Left renal cortex interstitium (tissue), 4 donors: ENCODE results near the gene UTP15. TPM values are rescaled to one million over a fixed set of nuclear protein-coding genes. Genes with fewer than 3 reads are reported as not detected.
A peak's percentile ranks its signal among the peaks of the same experiment; 100 is the strongest.

Experiments
- DNase-seq, 4 donors: peaks; one replicate each; pipeline ENCODE4 v3.0.0-alpha.2; 2013; ENCODE audit warnings: low read depth in 4 of 4, low spot score in 2 of 4, missing footprints in 1 of 4
- polyA plus RNA-seq, 4 donors: library from polyadenylated mRNA; unstranded; fragments of 120-200 nt; gene quantifications; one replicate each; pipeline ENCODE4 v1.2.1, GENCODE V29; 2013; ENCODE audit not compliant: insufficient read length in 4 of 4

The UTP15 gene
- polyA plus RNA-seq, 4 donors: 12.6 to 19.9 (median 17.3) TPM

DNA sequence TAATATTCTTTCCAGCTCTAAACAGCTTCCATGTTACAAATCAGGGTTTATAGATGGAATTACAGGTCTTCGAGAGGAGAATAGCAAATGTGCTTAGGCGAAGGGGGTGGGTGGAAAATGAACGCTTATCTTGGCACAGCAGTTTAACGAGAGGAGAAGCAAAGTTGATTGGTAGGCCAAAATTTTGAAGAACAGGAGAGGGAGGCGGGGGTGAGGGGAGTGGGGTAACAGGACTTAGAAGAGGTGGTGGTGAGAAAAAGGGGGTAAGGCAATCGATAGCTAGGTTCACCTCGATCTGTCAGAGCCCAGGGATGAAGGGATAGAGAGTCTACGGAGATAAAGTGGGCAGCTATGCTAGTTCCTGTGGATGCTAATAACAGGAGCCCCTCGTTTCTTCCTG is 868 bp upstream of the UTP15 start:
- DNase-seq: no peak

DNA sequence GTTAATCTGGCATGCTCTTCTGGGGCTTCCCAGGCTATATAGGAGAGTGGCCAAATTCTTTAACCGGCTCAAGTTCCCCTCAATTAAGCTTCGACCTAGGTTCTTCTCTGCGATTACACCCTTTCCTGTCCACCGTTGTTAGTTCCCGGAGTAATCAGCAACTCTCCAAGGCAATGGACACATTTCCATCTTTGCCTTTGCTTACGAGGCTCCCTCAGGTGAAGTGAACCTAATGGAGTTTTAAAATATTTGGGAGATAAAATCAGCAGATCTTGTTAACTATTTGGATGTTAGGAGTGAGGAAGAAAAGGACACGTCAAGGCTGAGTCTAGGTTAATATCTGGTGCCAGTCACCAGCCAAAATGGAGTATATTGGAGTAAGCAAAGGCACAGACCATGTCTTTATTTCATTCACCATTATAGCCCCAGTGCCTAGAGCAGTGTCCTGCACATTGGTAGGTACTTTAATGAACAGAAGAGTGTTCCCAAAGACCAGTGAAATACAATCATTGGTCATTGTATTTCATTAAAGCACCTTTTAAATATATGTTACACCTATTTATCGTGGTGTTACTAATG is 515 bp downstream of the UTP15 start:
- DNase-seq: no peak

DNA sequence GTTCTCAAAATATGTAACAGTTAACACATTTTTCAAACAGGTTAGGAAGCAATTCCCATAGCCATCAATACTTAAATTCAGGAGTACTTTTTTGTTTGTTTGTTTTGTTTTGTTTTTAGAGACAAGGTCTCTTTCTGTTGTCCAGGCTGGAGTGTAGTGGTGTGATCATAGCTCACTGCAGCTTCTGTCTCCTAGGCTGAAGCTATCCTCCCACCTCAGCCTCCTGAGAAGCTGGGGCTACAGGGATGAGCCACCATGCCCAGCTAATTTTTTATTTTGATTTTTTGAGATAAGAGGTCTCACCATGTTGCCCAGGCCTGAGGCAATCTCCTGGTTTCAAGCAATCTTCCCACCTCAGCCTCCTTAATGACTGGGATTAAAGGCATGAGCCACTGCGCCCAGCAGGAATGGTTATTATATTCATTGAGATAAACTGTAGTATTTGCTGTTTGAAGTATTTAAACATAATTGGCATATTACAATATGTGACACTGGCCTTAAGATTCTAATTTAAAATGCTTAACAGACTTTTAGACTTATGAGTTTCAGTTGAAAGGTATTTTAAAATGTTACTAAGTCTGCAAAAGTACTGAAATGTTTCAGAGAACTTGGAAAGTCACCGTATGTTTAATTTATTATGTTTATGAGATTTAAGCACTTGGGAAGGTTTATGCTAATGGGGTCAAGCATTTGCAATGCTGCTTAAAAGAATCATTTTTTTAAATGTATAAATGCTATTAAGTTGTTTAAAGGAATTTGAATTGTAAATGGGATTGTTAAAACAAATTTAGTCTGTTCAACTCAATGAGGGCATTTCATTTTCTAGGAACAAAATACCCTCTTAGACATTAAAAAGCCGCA is 17.0 kb downstream of the UTP15 start:
- DNase-seq: no peak

DNA sequence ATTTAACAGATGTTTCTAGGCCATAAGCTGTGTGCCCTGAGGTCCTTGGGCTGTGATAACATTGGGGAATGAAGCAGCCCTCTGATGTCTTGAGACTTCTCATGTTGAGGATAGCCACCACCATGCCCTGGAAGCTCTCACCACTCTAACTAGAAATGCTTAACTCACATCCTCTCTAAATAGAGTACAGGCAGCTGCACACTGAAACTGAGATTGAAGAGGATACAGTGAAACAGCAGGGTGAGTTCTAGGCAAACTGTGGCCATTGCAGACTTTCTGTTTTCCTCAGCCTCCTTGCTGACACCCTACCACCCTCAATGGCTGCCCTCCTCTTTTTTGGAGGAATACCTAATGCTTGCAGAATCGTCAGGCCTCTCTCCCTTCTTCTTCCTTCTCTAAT is 22.4 kb downstream of the UTP15 start:
- DNase-seq: no peak

DNA sequence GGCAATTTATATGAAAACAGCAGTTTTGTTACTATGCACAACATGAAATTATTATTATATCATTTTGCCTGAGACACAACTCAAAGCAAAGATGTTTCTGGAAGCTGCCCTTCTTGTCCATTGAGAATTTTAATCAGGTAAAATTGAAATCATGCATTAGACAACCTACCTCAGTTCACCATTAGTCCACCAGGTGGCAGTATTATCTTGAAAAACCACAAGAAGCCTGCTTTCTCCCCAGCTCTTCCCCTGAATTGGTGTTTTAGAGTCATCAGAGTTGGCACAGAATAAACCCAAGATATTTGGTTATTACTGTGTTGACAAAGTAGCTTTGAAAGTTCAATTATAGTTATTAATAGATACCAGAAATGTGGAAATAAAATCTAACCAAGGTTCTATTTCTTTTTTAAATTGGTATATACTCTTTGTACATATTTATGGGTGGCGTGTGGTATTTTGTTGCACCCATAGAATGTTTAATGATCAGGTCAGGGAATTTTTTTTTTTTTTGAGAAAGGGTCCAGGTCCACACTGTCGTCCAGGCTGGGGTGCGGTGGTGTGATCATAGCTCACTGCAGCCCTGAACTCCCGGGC is 25.7 kb downstream of the UTP15 start:
- DNase-seq: peak; percentile 21 to 63 (median 53)

DNA sequence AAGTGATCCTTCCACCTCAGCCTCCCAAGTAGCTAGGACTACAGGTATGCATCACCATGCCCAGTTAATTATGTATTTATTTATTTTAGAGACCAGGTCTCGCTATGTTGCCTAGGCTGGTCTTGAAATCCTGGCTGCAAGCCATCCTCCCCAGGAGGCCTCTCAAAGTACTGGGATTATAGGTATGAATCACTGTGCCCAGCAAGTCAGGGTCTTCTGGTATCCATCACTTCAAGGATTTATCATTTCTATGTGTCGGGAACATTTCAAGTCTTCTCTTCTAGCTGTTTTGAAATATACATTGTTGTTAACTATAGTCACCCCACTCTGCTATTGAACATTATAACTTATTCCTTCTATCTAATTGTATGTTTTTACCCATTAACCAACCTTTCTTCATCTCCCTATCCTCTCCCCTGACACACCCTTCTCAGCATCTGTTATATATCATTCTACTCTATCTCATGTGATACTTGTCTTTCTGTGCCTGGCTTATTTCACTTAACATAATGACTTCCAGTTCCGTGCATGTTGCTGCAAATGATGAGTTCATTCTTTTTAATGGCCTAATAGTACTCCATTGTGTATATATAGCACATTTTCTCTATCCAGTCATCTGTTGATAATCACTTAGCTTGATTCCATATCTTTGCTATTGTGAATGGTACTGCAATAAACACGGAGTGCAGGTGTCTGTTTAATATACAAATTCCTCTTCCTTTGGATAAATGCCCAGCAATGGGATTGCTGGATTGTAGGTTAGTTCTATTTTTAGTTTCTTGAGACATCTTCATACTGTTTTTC is 26.4 kb downstream of the UTP15 start:
- no peak for DNase-seq

DNA sequence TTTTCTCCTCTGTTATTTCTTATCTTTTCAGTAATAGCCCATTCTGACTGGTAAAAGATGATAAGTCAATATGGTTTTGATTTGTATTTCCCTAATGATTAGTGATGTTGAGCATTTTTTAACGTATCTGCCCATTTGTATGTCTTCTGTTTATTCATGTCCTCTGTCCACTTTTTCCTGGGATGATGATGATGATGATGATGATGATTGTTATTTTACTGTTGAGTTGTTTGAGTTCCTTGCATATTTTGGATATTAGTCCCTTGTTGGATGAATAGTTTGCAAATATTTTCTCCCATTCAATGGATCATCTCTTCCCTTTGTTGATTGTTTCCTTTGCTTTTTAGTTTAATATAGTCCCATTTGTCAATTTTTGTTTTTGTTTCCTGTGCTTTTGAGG is 27.0 kb downstream of the UTP15 start:
- no peak for DNase-seq

DNA sequence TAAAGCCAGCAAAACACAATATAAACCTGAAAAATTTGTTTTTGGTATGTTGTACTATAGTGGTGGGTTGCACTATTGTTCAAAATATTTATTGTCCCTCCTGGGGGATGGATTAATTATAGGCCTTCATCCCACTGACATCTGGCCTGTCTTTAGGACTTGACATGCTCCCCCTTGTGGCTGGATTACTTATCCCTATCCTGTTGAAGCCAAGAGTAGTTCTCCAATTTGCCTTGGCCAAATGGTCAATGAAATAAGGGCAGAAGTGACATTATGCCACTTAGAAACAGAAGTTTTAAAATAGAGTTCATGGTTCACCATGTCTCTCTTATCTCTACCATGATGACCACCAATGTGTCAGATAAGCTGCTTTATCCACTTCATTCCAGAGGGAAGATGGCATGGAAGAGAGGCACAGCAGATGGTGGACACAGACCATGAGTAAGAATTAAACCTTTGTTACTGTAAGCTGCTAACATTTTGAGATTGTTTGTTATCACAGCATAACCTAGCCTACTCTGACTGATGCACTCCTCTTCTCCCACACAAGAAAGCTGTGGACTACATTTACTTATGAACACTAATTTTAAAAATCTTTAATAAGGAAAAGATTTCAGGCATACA is 31.3 kb downstream of the UTP15 start:
- DNase-seq: no peak

DNA sequence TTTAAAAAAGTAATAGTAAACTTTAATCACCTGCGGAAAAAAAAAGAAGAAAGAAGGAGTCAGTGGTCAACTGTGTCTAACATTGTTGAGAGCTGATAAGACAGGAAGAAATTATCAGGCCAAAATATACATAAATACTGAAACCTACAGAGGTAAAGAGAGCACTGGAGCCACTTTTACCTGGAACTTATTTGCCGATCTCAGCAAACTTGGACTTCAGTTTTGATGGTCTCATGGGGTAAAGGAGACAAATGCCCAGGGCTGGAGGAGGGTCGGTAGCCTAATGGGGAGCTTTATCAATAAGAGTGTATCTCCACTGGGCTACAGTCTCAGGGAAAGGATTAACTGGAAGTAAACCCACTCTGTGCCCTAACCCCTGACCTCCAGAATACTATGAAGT is 33.8 kb downstream of the UTP15 start:
- DNase-seq: no peak

DNA sequence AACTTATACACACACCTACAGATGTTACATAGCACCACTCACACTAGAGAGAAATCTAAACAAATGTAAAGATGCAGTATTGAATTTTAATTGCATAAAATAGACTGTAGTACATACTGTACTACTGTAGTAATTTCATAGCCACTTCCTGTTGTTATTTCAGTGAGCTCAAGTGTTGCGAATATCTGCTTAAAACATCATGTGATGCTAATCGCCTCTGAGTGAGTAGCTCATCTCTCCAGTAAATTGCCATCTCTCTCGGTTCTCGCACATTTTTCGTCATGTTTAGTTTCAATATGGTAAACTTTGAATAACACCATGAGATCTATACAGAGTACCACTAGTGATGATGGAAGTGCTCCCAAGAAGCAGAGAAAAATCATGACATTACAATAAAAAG is 38.5 kb downstream of the UTP15 start:
- no peak for DNase-seq

DNA sequence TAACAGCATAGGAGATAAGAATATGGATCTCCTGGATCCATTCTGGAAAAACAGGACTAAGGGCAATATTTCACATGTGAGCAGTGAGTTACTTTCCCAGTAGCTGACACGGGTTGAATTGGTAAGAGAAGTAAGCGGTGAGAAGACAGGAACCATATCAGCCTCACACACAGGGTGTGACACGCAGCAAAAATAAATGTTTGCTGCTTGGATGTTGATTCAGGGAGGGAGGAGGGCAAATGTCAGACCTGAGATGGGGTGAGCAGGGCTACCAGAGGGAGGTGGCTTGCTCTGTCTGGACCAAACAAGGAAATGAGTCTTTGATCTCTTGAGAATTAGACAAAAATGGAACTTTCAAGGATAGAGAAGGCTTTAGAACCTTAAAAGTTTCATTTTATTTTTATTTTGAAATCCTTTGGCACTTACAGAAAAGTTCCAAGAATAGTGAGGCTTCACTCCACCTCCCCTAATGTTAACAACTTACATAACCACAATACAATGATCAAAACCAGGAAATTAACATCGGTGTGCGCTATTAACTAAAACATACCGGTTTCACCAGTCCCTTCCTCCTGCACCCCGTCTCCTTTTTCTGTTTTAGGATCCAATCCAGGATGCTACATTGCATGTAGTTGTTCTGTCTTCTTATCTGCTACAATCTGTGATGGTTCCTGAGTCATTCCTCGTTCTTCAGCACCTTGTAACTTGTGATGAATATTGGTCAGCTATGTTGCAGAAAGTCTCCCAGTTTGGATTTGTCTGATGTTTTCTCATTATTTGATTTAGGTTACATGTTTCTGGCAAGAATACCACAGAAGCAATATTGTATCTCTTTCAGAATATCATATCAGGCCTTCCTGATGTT is 39.9 kb downstream of the UTP15 start:
- DNase-seq: no peak

DNA sequence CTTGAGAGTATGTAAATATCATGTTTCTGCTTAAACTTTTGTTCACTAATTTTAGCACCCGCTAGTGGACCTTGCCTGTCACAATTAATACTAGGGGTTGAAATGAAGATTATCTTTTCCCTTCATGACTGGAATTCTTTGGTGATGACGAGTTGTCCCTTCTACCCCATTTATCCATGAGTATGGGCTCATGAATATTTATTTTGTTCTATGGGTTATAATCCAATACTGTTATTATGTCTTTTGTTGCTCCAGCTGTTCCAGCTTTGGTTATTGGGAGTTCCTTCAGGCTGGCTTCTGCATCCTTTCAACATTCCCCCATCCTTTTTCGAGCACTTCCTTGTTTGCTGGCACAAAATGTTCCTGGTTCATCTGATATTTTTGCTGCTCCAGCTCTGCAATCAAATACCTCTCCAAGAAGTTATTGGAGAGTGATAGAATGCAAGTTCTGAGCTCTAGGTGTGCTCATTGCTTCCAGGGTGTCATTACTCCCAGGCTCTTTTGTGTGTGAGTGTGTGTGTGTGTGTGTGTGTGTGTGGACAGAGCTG is 40.7 kb downstream of the UTP15 start:
- DNase-seq: no peak

DNA sequence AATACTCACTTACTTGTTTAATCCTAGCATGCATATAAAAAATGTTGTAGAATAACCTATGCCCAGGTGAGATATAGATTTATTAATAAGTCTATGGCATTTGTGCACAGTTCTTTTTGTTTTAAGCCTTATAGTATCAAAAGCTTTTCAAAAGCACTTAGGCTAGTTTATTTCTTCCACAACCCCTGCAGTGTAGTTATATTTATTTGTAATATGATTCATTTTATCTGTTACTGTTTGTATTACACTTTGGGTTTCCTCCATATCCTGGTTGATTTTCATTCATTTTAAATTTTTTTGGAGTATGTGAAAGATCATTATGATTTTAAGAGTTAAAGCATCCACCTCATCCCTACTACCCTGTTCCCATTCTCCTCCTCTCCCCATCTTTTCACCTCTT is 41.7 kb downstream of the UTP15 start:
- no peak for DNase-seq

DNA sequence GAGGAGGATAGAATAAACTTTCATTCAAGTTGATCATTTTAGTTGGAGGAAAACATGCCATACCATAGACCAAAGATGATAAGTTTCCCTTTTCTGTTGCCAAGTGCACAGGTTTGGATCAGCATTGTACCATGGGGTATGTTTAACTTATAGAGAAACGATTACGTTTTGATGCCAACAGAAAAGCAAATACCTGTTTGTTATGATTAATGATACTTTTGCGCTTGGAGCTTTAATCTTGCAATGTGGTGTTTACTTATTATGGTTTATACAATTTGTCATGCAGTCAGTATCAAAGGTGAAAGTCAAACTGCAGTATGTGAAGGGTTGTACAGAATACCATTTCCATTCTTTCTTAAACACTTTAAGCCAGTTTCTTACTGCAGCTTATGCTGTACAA is 47.3 kb downstream of the UTP15 start:
- no peak for DNase-seq

DNA sequence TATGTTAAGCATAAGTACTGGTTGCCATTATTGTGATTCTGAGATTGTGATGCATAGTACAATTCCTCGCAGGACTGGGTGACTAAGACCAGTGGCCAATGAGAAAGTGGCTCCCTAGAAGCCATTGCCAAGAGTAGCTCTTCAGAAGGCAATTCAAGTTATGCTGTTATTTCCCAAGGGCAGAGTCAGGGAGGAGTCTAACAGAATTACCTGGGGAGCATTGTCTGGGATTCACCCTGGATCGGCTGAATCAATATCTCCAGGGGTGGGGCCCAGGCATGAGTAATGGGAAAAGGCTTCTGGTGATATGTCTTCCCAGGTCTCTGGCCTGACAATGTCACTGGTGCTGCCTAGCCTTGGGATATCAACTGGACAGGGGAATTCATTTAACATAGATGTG is 49.5 kb downstream of the UTP15 start:
- DNase-seq: no peak

DNA sequence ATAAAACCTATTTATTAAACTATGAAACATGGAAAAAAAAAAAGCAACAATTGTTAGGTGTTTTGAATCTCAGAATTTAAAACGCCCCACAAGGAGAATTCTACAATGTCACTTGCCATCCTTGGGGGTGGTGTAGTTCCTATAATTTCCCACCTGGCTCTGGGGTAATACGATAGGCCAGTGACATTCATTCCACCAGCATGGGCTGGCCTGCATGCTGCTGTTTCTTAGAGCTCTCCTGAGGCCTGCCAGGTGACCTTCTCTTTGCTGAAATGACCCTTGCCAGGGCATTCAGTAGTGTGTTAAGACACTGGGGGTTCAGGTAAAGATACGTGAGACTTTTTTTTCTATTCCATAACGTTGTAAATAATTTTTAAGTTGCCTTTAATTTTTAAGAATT is 50.4 kb downstream of the UTP15 start:
- DNase-seq: no peak

DNA sequence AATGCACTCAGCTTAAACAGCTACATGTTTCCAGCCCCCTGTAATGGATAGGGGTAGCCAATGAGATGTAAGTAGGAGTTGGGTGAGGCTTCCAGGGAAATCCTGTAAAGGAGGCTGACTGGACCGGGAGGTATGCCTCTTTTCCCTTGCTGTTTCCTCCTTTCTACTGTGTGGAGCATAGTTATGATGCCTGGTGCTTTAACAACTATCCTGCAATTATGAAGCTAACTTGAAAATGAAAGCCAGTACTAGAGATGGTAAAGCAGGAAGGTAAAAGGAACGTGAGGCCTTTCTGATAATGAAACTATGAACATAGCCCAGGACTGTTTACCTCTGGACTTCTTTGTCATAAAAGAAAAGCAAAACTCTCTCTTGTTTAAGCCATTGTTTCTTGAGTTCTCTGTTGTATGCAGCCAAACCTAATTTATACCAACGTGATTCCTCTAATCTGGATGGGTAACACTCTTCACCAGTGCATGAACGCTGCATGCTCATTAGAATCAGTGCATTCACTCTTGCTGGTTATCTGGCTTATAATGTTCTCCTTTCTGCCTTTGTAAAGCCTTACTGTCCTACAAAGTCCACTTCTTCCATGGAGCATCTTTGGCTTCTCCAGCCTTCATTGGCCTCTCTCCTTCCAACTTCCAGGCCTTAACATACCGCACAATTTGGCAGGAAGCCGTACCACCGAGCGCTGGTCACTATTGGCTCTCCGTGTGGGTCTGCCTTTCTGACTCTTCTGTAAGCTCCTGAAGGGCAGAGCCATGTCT is 52.2 kb downstream of the UTP15 start:
- no peak for DNase-seq

DNA sequence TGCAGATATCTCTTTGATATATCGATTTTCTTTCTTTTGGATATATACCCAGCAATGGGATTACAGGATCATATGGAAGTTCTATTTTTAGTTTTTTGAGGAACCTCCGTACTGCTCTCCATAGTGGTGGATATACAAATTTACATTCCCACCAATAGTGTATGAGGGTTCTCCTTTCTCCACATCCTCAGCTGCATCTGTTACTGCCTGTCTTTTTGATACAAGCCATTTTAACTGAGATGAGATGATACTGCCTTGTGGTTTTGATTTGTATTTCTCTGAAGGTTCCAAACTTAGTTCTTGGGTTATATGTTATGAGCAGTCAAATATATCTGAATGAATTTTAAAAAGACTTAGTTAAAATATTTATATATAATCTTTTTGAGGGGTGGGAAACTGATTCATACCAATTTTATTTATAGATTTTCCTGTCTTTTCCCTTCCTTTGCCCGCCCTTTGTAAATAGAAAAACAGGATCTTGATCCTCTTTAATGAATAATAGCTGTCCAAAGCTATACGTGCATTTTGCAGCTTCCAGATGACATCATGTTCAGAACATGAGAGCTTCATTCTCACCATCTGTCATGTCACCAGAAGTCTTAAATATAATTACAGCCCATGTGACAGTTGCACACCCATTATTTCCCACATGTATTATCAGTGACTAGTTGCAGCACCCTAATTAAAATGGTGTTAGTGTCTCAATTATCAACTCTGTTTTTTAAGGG is 54.2 kb downstream of the UTP15 start:
- no peak for DNase-seq
